Neural progenitor cell (in vitro differentiated cells): ENCODE data around the gene LTBP1. TPM values are rescaled to one million over a fixed set of nuclear protein-coding genes. Genes with fewer than 3 reads are reported as not detected.

Source experiments
- DNase-seq: peaks from one replicate; pipeline ENCODE4 v3.0.0-alpha.2; 2016; ENCODE audit warnings: low spot score
- H2AFZ ChIP-seq: fragments of 200-600 bp; sonication (generic); replicated peaks from 2 replicates; pipeline ENCODE4 v1.6.1; 2016; ENCODE audit warnings: antibody characterized with exemption
- H3F3A ChIP-seq: fragments of 200-600 bp; sonication (generic); 2 replicates; pipeline ENCODE4 v1.6.1; 2016; ENCODE audit warnings: antibody characterized with exemption, low read depth
- H3K27ac ChIP-seq: fragments of 200-600 bp; sonication (generic); 2 replicates; pipeline ENCODE4 v1.5.1; 2016; ENCODE audit warnings: mild to moderate bottlenecking
- H3K27me3 ChIP-seq: fragments of 200-600 bp; sonication (generic); 2 replicates; pipeline ENCODE4 v1.6.1; 2016; ENCODE audit warnings: mild to moderate bottlenecking, moderate library complexity
- H3K36me3 ChIP-seq: fragments of 200-600 bp; sonication (generic); 2 replicates; pipeline ENCODE4 v1.5.1; 2016
- H3K4me1 ChIP-seq: fragments of 200-600 bp; sonication (generic); 2 replicates; pipeline ENCODE4 v1.6.1; 2016; ENCODE audit warnings: mixed run types
- H3K4me2 ChIP-seq: fragments of 200-600 bp; sonication (generic); 2 replicates; pipeline ENCODE4 v1.6.1; 2016
- H3K4me3 ChIP-seq: fragments of 200-600 bp; sonication (generic); 2 replicates; pipeline ENCODE4 v1.5.1; 2016
- H3K79me2 ChIP-seq: fragments of 200-600 bp; sonication (generic); 2 replicates; pipeline ENCODE4 v1.6.1; 2016; ENCODE audit warnings: low read depth
- H3K9ac ChIP-seq: fragments of 200-600 bp; sonication (generic); 2 replicates; pipeline ENCODE4 v1.6.1; 2016
- H3K9me3 ChIP-seq: fragments of 200-600 bp; sonication (generic); 2 replicates; pipeline ENCODE4 v1.5.1; 2016; ENCODE audit warnings: low read depth
- H4K20me1 ChIP-seq: fragments of 200-600 bp; sonication (generic); 2 replicates; pipeline ENCODE4 v1.6.1; 2016; ENCODE audit warnings: low read depth
- H3K27ac Mint-ChIP-seq: 3 replicates; pipeline ENCODE4 v1.8.0; 2021; ENCODE audit warnings: mixed read lengths
- H3K27me3 Mint-ChIP-seq: 2 replicates; pipeline ENCODE4 v1.8.0; 2022; ENCODE audit warnings: low read depth, mild to moderate bottlenecking, inconsistent platforms, moderate library complexity, mixed read lengths; ENCODE audit not compliant: insufficient read depth
- H3K36me3 Mint-ChIP-seq: 3 replicates; pipeline ENCODE4 v1.8.0; 2021; ENCODE audit warnings: mixed read lengths
- H3K4me1 Mint-ChIP-seq: 3 replicates; pipeline ENCODE4 v1.8.0; 2021; ENCODE audit warnings: mixed read lengths
- H3K4me3 Mint-ChIP-seq: 3 replicates; pipeline ENCODE4 v1.8.0; 2021; ENCODE audit warnings: mild to moderate bottlenecking, moderate library complexity, mixed read lengths
- H3K9me3 Mint-ChIP-seq: 3 replicates; pipeline ENCODE4 v1.8.0; 2020; ENCODE audit warnings: mixed read lengths
- EZH2 ChIP-seq: fragments of 200-600 bp; sonication (generic); IDR thresholded peaks from 2 replicates; pipeline ENCODE4 v1.6.1; 2017; ENCODE audit warnings: antibody characterized with exemption, mild to moderate bottlenecking, moderate library complexity
- EZH2phosphoT487 ChIP-seq: fragments of 200-600 bp; sonication (generic); IDR thresholded peaks from 2 replicates; pipeline ENCODE4 v1.6.1; 2017; ENCODE audit warnings: antibody characterized with exemption
- total RNA-seq: library from RNA; depleted of rRNA; stranded (reverse); fragments of >200 nt; gene quantifications from 2 replicates; pipeline ENCODE4 v1.2.3, GENCODE V29; 2015; ENCODE audit warnings: low replicate concordance
- TF ChIP-seq, protein P1 (sequence below): fragments of 200-600 bp; sonication (generic); IDR thresholded peaks from 2 replicates; pipeline ENCODE4 v1.5.1; 2017; ENCODE audit warnings: antibody characterized with exemption, mild to moderate bottlenecking

Gene LTBP1
- total RNA-seq, 1 donor from 2014 or later = 50.5 TPM

GRCh38 chr2:33077844-33078243 is 131.1 kb downstream of the LTBP1 start:
- H3K4me1 ChIP-seq = peaks cover 6% of the 10 kb centered on the region
- H3K27ac ChIP-seq = no peak overlapping the region
- no peaks in the 10 kb centered on the region for H3K27me3 ChIP-seq
- no peaks in the 10 kb centered on the region for H3K36me3 ChIP-seq
- no peak overlapping the region for H3K4me3 ChIP-seq
- Mint-ChIP-seq H3K27ac (no peak overlapping the region), H3K9me3 (peaks cover 7% of the 10 kb centered on the region), H3K36me3 (no peaks in the 10 kb centered on the region), H3K4me1 (peaks cover 2% of the 10 kb centered on the region), H3K4me3 (no peak overlapping the region), H3K27me3 (no peaks in the 10 kb centered on the region)
- DNase-seq = no peak
- H3K4me2 ChIP-seq = no peak overlapping the region
- no peak overlapping the region for H3K9ac ChIP-seq
- H2AFZ ChIP-seq = no peak overlapping the region
- H3K9me3 ChIP-seq = no peaks in the 10 kb centered on the region
- TF ChIP-seq EZH2 (no peak), EZH2phosphoT487 (no peak)
- TF ChIP-seq, protein P1, sequence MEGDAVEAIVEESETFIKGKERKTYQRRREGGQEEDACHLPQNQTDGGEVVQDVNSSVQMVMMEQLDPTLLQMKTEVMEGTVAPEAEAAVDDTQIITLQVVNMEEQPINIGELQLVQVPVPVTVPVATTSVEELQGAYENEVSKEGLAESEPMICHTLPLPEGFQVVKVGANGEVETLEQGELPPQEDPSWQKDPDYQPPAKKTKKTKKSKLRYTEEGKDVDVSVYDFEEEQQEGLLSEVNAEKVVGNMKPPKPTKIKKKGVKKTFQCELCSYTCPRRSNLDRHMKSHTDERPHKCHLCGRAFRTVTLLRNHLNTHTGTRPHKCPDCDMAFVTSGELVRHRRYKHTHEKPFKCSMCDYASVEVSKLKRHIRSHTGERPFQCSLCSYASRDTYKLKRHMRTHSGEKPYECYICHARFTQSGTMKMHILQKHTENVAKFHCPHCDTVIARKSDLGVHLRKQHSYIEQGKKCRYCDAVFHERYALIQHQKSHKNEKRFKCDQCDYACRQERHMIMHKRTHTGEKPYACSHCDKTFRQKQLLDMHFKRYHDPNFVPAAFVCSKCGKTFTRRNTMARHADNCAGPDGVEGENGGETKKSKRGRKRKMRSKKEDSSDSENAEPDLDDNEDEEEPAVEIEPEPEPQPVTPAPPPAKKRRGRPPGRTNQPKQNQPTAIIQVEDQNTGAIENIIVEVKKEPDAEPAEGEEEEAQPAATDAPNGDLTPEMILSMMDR = no peak
- H3K79me2 ChIP-seq = no peaks in the 10 kb centered on the region
- H3F3A ChIP-seq = no peaks in the 10 kb centered on the region
- no peaks in the 10 kb centered on the region for H4K20me1 ChIP-seq

DNA sequence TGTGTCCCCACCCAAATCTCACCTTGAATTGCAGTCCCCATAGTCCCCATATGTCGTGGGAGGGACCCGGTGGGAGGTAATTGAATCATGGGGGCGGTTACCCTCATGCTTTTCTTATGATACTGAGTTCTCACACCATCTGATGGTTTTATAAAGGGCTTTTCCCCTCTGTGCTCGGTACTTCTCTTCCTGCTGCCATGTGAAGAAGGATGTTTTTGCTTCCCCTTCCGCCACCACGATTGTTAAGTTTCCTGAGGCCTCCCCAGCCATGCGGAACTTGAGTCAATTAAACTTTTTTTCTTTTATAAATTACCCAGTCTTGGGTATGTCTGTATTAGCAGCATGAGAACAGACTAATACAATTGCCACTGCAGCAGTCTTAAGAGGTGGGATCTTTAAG is 134.9 kb downstream of the LTBP1 start:
- Histone ChIP-seq H3K4me1 (peaks cover 19% of the 10 kb centered on the region), H4K20me1 (no peaks in the 10 kb centered on the region), H3K4me3 (no peak overlapping the region), H3K4me2 (no peak overlapping the region), H3K27me3 (no peaks in the 10 kb centered on the region), H2AFZ (no peak overlapping the region), H3K36me3 (no peaks in the 10 kb centered on the region), H3K79me2 (no peaks in the 10 kb centered on the region), H3K27ac (no peak overlapping the region), H3K9ac (no peak overlapping the region), H3K9me3 (no peaks in the 10 kb centered on the region), H3F3A (no peaks in the 10 kb centered on the region)
- Mint-ChIP-seq H3K9me3 (peaks cover 11% of the 10 kb centered on the region), H3K36me3 (no peaks in the 10 kb centered on the region), H3K4me1 (peaks cover 19% of the 10 kb centered on the region), H3K4me3 (no peak overlapping the region), H3K27me3 (no peaks in the 10 kb centered on the region), H3K27ac (no peak overlapping the region)
- no peak for TF ChIP-seq EZH2
- no peak for TF ChIP-seq EZH2phosphoT487
- TF ChIP-seq, protein P1 = no peak
- no peak for DNase-seq

DNA sequence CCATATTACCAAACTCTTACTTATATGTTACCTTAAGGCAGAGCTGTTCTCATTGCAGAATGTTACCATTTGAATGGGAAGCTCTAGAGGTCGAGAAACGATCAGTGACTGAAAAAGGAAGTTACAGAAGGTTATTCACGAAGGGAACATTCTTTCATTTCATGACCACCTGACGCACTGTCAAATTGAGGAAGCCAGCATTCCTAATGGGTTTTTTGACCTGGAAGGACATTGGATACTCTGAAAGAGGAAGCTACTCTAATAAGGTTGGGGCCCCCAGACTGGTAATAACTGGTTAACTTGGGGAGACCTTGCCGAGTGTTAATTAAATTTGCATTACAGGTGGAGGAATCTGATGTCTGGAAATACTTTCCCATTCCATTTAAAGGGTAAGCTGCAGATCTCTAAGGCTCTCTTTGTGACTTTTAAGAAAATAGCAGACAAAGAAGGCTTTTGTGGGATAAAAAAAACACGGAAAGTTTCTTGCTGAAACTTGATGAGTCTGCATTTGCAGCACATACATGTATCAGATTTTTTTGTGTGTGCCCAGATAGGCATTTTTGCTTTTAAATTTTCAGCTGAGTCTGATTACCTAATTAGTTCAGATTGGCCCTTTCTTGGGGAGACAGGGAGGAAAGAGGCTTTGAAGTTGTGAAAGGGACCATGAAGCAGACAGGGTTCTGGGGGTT is 137.1 kb downstream of the LTBP1 start:
- no peak for DNase-seq
- H3K4me1 ChIP-seq = peaks cover 19% of the 10 kb centered on the region
- TF ChIP-seq EZH2 (no peak), EZH2phosphoT487 (no peak)
- TF ChIP-seq, protein P1 = no peak
- H3K4me3 ChIP-seq = peak overlapping the region; percentile 12
- no peaks in the 10 kb centered on the region for H3K27me3 Mint-ChIP-seq
- H3K4me1 Mint-ChIP-seq = peaks cover 19% of the 10 kb centered on the region
- H3K79me2 ChIP-seq = no peaks in the 10 kb centered on the region
- H3K27me3 ChIP-seq = no peaks in the 10 kb centered on the region
- no peaks in the 10 kb centered on the region for H3K9me3 ChIP-seq
- H3K27ac ChIP-seq = no peak overlapping the region
- peak overlapping the region; percentile 84 for H3K27ac Mint-ChIP-seq
- H3K4me2 ChIP-seq = peak overlapping the region; percentile 34
- H3F3A ChIP-seq = no peaks in the 10 kb centered on the region
- no peak overlapping the region for H3K9ac ChIP-seq
- peaks cover 11% of the 10 kb centered on the region for H3K9me3 Mint-ChIP-seq
- no peak overlapping the region for H2AFZ ChIP-seq
- H3K4me3 Mint-ChIP-seq = no peak overlapping the region
- no peaks in the 10 kb centered on the region for H3K36me3 ChIP-seq
- H4K20me1 ChIP-seq = no peaks in the 10 kb centered on the region
- no peaks in the 10 kb centered on the region for H3K36me3 Mint-ChIP-seq
